Endodermal cell (in vitro differentiated cells): ENCODE measurements around the gene HPCAL1. TPM values are rescaled to one million over a fixed set of nuclear protein-coding genes. Genes with fewer than 3 reads are reported as not detected.

ENCODE experiments used
- DNase-seq: peaks from one replicate; pipeline ENCODE4 v3.0.0-alpha.2; 2017
- H3K27ac ChIP-seq: 2 replicates; pipeline ENCODE4 v1.5.1; 2013; ENCODE audit warnings: mild to moderate bottlenecking, low read depth, low read length, moderate library complexity
- H3K27me3 ChIP-seq: 2 replicates; pipeline ENCODE4 v1.6.1; 2013; ENCODE audit warnings: mild to moderate bottlenecking, low read length, moderate library complexity; ENCODE audit not compliant: insufficient read depth, control insufficient read depth, poor library complexity, severe bottlenecking
- H3K36me3 ChIP-seq: 2 replicates; pipeline ENCODE4 v1.7.0; 2013; ENCODE audit warnings: mild to moderate bottlenecking, low read length, moderate library complexity; ENCODE audit not compliant: control insufficient read depth, insufficient read depth
- H3K4me1 ChIP-seq: one replicate; pipeline ENCODE4 v1.7.0; 2013; ENCODE audit warnings: low read length; ENCODE audit not compliant: control insufficient read depth, insufficient read depth
- H3K4me3 ChIP-seq: 2 replicates; pipeline ENCODE4 v1.5.1; 2013; ENCODE audit warnings: mild to moderate bottlenecking, low read length, moderate library complexity
- H3K9ac ChIP-seq: 2 replicates; pipeline ENCODE4 v1.6.1; 2013; ENCODE audit warnings: mild to moderate bottlenecking, low read length, moderate library complexity; ENCODE audit not compliant: poor library complexity, severe bottlenecking; ENCODE audit errors: extremely low read depth
- H3K9me3 ChIP-seq: 2 replicates; pipeline ENCODE4 v1.6.1; 2013; ENCODE audit warnings: mild to moderate bottlenecking, low read length, moderate library complexity; ENCODE audit not compliant: control insufficient read depth
- H3K27ac Mint-ChIP-seq: 2 replicates; pipeline ENCODE4 v1.8.0; 2020; ENCODE audit warnings: mixed read lengths
- H3K27me3 Mint-ChIP-seq: 2 replicates; pipeline ENCODE4 v1.8.0; 2021; ENCODE audit warnings: mild to moderate bottlenecking, mixed read lengths; ENCODE audit not compliant: insufficient read depth
- H3K36me3 Mint-ChIP-seq: 2 replicates; pipeline ENCODE4 v1.8.0; 2020; ENCODE audit warnings: low read depth, mixed read lengths
- H3K4me1 Mint-ChIP-seq: 2 replicates; pipeline ENCODE4 v1.8.0; 2020; ENCODE audit warnings: mixed read lengths
- H3K4me3 Mint-ChIP-seq: 2 replicates; pipeline ENCODE4 v1.8.0; 2020; ENCODE audit warnings: mild to moderate bottlenecking, moderate library complexity, mixed read lengths
- H3K9me3 Mint-ChIP-seq: 2 replicates; pipeline ENCODE4 v1.8.0; 2020; ENCODE audit warnings: mild to moderate bottlenecking, mixed read lengths
- WGBS, 2 experiments: methylation state at CpG; one replicate each; pipeline versions ENCODE4 v1.1.5 to v1.1.7; 2013; ENCODE audit warnings: missing lambda C conversion rate in 2 of 2, mixed read lengths in 1 of 2; ENCODE audit not compliant: insufficient coverage in 1 of 2, insufficient read length in 1 of 2; 5-methylcytosine and 5-hydroxymethylcytosine counted together
- total RNA-seq, 2 donors: library from RNA; stranded (reverse); fragmentation: NEBNext Ultra II Directional in 1 of 2; extraction: Animal tissue kit (Norgen Biotek cat#: 25700) in 1 of 2; gene quantifications; 2 replicates in 1 of 2; 3 replicates in 1 of 2; pipeline ENCODE4 v1.2.1, GENCODE V29; 2021
- TF ChIP-seq, protein P1 (sequence below): fragments of 200-600 bp; sonication (generic); conservative IDR thresholded peaks from 2 replicates; pipeline ENCODE4 v1.5.0; 2021; ENCODE audit warnings: antibody characterized with exemption, mild to moderate bottlenecking

HPCAL1 gene
- total RNA-seq, 2 donors from 2014 or later = 6.8 to 8.1 TPM

DNA sequence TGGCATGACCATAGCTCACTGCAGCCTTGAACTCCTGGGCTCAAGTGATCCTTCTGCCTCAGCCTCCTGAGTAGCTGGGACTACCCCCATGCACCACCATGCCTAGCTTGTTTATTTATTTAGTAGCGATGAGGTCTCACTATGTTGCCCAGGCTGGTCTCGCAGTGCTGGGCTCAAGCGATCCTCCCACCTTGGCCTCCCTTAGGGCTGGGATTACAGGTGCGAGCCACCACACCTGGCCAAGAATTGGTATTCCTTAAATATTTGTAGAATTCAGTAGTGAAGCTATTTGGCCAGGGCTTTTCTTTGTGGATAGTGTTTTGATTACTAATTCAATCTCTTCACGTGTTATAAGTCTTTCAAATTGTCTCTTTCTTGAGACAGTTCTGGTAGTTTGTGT, 89.4 kb downstream of the HPCAL1 start:
- Histone ChIP-seq H3K4me1 (no peaks in the 10 kb centered on the region), H3K36me3 (no peaks in the 10 kb centered on the region), H3K4me3 (no peak overlapping the region), H3K27ac (peak overlapping the region; percentile 78), H3K9me3 (no peaks in the 10 kb centered on the region), H3K27me3 (no peaks in the 10 kb centered on the region), H3K9ac (no peak overlapping the region)
- 95 to 97% methylated on average over 4 to 5 of the region's 5 CpGs for WGBS, 2 experiments
- Mint-ChIP-seq H3K27me3 (no peaks in the 10 kb centered on the region), H3K27ac (no peak overlapping the region), H3K4me3 (no peak overlapping the region), H3K36me3 (no peaks in the 10 kb centered on the region), H3K9me3 (no peaks in the 10 kb centered on the region), H3K4me1 (peaks cover 10% of the 10 kb centered on the region)
- no peak for DNase-seq
- TF ChIP-seq, protein P1, sequence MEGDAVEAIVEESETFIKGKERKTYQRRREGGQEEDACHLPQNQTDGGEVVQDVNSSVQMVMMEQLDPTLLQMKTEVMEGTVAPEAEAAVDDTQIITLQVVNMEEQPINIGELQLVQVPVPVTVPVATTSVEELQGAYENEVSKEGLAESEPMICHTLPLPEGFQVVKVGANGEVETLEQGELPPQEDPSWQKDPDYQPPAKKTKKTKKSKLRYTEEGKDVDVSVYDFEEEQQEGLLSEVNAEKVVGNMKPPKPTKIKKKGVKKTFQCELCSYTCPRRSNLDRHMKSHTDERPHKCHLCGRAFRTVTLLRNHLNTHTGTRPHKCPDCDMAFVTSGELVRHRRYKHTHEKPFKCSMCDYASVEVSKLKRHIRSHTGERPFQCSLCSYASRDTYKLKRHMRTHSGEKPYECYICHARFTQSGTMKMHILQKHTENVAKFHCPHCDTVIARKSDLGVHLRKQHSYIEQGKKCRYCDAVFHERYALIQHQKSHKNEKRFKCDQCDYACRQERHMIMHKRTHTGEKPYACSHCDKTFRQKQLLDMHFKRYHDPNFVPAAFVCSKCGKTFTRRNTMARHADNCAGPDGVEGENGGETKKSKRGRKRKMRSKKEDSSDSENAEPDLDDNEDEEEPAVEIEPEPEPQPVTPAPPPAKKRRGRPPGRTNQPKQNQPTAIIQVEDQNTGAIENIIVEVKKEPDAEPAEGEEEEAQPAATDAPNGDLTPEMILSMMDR = no peak

DNA sequence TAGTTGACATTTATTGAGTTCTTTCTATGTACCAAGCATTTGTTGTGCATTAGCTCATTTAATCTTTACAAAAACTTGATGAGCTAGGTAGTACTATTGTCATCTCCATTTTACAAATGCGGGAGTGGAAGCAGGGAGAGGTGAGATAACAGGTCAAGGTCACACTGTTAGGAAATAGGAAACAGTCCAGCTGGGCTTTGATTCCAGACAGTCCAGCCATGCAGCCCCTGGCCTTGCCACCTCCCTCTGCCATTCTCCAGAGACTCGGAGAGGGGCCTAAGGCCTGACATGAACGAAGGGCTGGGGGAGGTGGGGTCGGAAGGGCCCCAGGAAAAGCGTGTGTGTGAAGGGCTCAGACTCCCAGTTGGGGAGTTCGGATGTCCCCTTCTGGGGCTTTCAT, 89.8 kb downstream of the HPCAL1 start:
- H3K4me1 Mint-ChIP-seq = peaks cover 10% of the 10 kb centered on the region
- DNase-seq = no peak
- H3K4me1 ChIP-seq = no peaks in the 10 kb centered on the region
- no peak overlapping the region for H3K9ac ChIP-seq
- no peaks in the 10 kb centered on the region for H3K36me3 Mint-ChIP-seq
- H3K9me3 ChIP-seq = no peaks in the 10 kb centered on the region
- WGBS, 2 experiments = 68 to 83% methylated on average over 1 to 6 of the region's 6 CpGs
- H3K27ac ChIP-seq = peak overlapping the region; percentile 78
- TF ChIP-seq, protein P1 = no peak
- no peak overlapping the region for H3K4me3 ChIP-seq
- no peaks in the 10 kb centered on the region for H3K27me3 ChIP-seq
- no peak overlapping the region for H3K27ac Mint-ChIP-seq
- H3K4me3 Mint-ChIP-seq = no peak overlapping the region
- no peaks in the 10 kb centered on the region for H3K9me3 Mint-ChIP-seq
- H3K27me3 Mint-ChIP-seq = no peaks in the 10 kb centered on the region
- no peaks in the 10 kb centered on the region for H3K36me3 ChIP-seq

DNA sequence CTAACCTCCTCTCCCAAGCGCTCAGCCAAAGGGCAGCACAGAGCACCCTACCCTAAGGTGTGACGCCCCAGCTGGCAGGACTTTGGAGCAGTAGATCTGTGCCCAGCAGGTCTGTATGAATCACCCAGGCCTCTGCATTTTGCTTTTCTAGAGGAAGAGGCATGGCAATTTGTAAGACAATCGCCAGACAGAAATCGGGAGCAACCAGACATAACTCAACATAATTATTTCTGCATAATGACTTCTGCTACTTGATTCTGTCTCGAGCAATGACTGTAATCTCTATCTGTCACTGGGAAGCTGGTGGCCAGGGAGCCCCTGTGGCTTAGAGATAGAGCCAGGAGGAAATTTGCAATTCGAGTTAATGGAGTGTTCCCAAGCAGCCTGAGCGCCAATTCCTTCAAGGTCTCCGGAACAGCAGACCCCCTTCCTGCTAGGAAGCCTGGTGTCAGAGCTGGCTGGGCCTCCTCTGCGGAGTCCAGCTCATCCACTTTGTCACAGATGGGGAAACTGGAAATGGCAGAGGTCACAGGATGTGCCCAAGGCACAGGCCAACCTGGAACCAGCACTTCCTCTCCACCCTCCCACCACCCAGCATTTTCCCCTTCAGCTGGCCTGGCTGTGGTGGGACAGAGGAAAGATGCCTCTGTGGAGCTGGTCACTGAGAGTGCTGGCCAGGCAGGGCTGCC, 90.4 kb downstream of the HPCAL1 start:
- H3K9me3 ChIP-seq = no peaks in the 10 kb centered on the region
- Mint-ChIP-seq H3K27me3 (no peaks in the 10 kb centered on the region), H3K4me3 (no peak overlapping the region), H3K4me1 (peaks cover 10% of the 10 kb centered on the region), H3K27ac (no peak overlapping the region), H3K9me3 (no peaks in the 10 kb centered on the region), H3K36me3 (no peaks in the 10 kb centered on the region)
- peak overlapping the region; percentile 78 for H3K27ac ChIP-seq
- 50 to 51% methylated on average over 3 to 9 of the region's 9 CpGs for WGBS, 2 experiments
- H3K4me1 ChIP-seq = no peaks in the 10 kb centered on the region
- no peak overlapping the region for H3K9ac ChIP-seq
- no peaks in the 10 kb centered on the region for H3K27me3 ChIP-seq
- TF ChIP-seq, protein P1 = no peak
- no peak overlapping the region for H3K4me3 ChIP-seq
- DNase-seq = peak; percentile 81
- no peaks in the 10 kb centered on the region for H3K36me3 ChIP-seq
